Endothelial cell of hepatic sinusoid (primary cell): Measurements from ENCODE around the gene ZNF3.
"Not testable (repeated sequence)": the region's sequence is repeated elsewhere in the genome, so short reads cannot be mapped to it uniquely, and the experiment has no call there.

Source experiments
- in situ Hi-C: cut with HindIII; loops from 2 replicates; pipeline ENCODE4 v1.10.0; 2017; ENCODE audit warnings: low sequenced_read_pairs

Gene ZNF3

DNA sequence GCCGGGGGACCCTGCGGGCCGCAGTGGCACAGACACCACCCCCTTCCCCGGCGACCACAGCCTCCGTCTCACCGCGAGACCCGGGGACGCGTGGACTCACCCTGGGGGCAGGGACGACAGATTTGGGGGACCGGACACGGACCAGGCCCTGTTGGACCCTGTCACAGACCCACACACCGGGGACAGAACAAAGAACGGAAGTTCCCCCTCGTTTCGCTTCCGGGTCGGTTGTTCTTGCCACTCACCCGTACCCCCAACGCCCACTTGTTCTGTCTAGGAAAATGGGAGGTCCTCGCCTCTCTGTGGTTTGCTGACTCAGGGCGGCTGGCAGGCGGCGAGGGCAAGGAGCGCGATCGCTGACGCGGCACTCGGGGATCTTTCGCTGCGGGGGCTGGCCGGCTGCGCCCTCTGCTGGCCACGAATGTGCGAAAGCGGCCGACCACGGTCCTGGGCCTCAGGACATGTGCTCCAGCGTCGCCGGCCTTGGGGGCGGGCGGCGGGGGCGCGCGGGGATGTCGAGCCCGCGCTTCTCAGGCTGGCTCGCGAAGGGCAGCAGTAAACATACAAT, at the start of gene ZNF3:
Gene ZNF3, minus strand, starts transcription at position 189 of the 568 bp plus-strand sequence. CDS start 4,366 bp downstream, outside the sequence.
- in situ Hi-C loops = no loop called here

DNA sequence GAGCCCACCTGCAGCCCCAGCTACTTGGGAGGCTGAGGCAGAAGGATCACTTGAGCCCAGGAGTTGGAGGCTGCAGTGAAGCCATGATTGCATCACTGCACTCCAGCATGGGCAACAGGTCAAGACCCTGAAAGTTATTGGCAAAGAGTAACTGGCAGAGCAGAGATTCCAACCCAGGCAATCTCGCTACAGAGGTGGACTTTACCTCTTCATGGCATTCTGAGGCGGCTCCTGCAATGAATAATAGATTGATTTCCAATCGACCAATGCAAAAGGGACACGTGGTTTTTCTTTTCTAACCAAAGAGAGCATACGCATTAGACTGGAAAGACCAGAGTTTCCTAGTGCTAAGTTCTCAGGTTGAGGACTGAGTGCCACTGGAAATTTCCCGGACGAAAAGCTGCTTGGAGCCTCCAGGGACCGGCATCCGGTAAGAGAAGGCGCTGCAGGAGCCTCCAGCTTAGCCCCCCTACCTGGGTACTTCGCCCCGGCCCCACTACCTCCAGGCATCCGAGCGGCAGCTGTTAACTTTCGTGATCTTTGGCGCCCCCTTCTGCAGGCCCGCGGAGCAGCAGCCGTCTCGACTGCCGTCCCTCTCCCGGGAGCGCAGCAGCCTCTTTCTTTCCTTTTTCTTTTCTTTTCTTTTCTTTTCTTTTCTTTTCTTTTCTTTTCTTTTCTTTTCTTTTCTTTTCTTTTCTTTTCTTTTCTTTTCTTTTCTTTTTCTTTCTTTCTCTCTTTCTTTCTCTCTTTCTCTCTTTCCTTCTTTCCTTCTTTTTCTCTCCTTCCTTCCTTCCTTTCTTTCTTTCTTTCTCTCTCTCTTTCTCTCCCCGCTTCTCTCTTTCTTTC, 49.3 kb upstream of the ZNF3 start:
- in situ Hi-C loops = no loop called here

GRCh38 chr7:100130220-100130607, 48.7 kb upstream of the ZNF3 start:
- in situ Hi-C loops = not testable (repeated sequence)

DNA sequence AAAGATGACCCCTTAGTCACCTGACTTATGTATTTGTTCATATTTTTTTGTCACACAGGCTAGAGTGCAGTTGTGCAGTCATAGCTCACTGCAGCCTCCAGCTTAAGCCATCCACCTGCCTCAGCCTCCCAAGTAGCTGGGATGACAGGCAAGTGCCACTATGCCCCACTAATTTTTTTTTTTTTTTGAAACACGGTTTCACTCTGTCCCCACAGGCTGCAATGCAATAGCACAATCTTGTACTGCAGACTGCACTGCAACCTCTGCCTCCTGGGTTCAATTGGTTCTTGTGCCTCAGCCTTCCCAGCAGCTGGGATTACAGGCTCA, 47.1 kb upstream of the ZNF3 start:
- in situ Hi-C loops = no loop called here

DNA sequence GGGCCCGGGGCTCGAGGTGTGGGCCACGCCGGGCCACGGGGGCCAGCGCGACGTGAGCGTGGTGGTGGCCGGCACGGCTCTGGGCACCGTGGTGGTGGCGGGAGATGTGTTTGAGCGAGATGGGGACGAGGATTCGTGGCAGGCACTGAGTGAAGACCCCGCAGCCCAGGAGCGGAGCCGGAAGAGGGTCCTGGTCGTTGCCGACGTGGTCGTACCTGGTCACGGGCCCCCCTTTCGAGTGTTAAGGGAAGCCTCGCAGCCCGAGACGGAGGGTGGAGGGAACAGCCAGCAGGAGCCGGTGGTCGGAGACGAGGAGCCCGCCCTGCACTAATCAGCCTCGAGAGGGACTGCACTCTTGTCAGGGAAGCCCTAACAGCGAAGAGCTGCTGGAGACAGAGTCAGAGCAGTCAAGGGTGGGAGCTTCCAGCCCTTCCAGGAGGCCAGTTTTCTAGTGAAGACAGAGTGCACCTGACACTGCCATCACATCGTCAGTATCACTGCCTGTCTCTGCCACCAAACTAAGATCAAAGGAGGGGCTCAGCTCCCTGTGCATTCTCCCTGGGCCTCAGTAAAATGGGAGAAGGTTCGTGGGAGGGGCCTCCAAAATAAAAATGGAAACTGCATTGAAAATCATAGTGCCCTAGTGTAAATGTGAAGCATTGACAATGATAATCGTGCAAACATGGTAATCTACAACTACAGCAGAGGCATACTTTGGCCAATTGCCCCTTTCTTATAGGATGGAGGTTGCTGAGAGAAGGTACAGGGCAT, 46.5 kb upstream of the ZNF3 start:
- in situ Hi-C loops = no loop called here

DNA sequence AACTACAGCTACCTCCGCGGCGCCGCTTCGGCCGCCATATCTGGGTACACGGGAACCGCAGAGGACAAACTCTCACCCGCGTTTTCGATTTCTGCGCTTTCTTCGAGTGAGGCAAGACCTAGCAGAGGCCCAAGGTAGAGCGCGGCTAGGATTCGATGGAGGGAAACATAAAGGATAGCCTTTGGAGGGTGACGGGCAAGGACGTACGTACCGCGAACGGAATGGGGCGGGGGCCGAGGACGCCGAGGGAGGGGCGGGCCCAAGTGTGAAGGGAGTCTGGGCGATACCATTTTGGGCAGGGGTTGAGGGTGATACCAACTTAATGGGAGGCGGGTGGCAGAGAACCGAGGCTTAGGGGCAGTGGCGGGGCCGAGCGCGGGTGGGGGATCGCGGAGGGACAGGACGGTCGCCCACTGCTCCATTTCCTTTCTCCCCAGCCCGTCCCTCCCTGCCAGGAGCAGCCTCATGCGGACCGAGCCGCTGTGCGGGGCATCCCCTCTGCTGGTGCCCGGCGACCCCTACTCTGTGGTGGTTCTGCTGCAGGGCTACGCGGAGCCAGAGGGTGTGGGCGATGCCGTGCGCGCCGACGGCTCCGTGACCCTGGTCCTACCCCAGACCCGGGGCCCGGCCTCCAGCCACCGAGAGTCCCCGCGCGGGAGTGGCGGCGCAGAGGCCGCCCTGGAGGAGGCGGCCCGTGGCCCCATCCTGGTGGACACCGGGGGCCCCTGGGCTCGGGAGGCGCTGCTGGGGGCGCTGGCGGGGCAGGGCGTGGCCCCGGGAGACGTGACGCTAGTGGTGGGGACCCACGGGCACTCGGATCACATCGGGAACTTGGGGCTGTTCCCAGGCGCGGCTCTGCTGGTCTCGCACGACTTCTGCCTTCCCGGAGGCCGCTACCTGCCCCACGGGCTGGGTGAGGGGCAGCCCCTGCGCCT, 45.7 kb upstream of the ZNF3 start, which contains the start of gene MBLAC1:
Gene MBLAC1, plus strand, starts transcription at position 37 of the 935 bp plus-strand sequence. Its CDS starts 429 bp downstream, at position 466.
- in situ Hi-C loops = no loop called here

- in situ Hi-C loops = no loop called here
Measured at GRCh38 chr7:100126239-100126930, 44.9 kb upstream of the ZNF3 start.

DNA sequence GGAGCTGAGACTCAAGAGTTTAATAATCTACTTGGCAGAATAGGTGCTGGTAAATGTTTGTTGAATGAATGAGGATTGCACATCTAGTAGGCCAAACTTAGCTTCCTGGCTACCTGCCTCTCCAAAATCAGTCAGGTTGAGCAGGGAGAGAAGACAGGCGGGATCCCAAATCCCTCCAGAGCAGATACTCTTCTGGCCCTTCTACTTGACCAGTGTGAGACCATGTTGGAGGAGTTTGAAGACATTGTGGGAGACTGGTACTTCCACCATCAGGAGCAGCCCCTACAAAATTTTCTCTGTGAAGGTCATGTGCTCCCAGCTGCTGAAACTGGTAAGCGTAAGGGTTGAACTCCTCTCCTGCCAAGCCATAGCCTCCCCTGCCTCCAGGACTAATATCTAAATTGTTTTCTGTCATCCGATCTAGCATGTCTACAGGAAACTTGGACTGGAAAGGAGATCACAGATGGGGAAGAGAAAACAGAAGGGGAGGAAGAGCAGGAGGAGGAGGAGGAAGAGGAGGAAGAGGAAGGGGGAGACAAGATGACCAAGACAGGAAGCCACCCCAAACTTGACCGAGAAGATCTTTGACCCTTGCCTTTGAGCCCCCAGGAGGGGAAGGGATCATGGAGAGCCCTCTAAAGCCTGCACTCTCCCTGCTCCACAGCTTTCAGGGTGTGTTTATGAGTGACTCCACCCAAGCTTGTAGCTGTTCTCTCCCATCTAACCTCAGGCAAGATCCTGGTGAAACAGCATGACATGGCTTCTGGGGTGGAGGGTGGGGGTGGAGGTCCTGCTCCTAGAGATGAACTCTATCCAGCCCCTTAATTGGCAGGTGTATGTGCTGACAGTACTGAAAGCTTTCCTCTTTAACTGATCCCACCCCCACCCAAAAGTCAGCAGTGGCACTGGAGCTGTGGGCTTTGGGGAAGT, 43.0 kb upstream of the ZNF3 start:
- in situ Hi-C loops = no loop called here

DNA sequence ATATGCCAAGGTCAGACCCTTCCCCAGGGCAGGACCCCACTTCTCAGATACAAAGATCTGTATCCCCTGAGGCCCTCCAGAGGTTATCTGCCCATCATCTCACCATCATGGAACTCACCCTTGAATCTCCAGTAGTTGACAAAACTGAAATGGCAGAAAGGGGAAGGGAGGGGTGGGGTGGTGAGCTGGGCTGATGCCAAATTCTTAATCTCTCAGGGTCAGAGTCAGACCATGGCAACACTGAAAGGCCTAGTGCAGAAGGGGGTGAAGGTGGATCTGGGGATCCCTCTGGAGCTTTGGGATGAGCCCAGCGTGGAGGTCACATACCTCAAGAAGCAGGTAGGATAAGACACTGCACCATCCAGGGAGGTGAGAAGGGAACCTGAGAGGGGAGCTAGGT, 41.0 kb upstream of the ZNF3 start:
- in situ Hi-C loops = no loop called here

DNA sequence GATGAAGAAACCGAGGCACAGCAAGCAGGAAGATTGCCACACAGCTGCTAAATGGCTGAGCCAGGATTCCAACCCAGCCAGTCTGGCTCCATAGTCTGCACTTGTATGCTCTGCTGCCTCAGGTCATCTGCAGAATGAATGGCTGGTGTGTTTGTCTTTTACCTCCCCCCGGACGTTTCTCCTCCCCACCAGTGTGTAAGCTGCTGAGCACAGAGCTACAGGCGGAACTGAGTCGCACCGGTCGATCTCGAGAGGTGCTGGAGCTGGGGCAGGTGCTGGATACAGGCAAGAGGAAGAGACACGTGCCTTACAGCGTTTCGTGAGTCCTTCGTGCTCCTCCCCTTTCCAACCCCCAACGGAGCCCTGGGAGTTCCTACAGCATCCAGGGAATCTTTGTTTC, 40.5 kb upstream of the ZNF3 start:
- in situ Hi-C loops = no loop called here

DNA sequence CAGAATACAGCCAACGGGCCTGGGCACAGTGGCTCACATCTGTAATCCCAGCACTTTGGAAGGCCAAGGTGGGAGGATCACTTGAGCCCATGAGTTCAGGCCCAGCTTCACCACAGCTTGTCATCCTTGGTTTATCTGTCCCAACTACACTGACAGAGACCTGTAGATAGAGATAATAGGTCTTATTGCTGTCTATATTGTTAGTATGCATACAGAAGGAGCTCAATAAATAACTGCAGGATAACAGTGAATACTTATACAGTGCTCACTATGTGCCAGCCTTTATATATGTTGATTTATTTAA, 39.2 kb upstream of the ZNF3 start:
- in situ Hi-C loops = no loop called here

- in situ Hi-C loops = no loop called here
Measured at GRCh38 chr7:100119970-100120732, 38.6 kb upstream of the ZNF3 start.

- in situ Hi-C loops = no loop called here
Measured at GRCh38 chr7:100119072-100119969, 37.8 kb upstream of the ZNF3 start, which contains the start of the genes CNPY4 and TAF6. Gene CNPY4 (plus strand): TSS chr7:100119634. CDS start chr7:100119745, 111 bp downstream. Gene TAF6 (minus strand): TSS chr7:100119358. CDS start chr7:100114209, 5,149 bp downstream.

DNA sequence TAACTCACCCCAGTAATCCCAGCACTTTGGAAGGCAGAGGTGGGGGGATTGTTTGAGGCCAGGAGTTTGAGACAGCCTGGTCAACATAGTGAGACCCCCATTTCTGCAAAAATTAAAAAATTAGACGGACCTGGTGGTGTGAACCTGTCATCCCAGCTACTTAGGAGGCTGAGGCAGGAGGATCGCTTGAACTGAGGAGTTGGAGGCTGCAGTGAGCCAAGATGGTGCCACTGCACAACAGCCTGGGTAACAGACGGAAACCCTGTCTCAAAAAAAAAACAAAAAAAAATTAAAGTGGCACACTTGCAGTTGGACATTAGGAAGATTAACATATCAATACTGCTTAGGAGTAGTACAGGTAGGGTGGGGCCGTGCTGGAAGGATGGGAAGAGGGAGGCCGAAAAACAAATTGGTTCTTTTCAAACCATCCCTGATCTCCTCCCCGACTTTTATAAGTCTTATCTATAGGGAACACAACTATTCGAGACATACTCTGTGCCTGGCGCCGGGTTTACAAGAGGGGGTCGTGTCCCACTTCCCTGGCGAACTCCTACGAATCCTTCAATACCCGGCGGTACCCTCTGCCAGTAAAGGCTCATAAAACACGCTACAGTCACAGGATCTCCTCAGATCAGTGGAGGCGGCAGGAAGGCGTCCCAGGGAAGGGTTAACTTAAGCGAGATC, 37.0 kb upstream of the ZNF3 start:
- in situ Hi-C loops = no loop called here

DNA sequence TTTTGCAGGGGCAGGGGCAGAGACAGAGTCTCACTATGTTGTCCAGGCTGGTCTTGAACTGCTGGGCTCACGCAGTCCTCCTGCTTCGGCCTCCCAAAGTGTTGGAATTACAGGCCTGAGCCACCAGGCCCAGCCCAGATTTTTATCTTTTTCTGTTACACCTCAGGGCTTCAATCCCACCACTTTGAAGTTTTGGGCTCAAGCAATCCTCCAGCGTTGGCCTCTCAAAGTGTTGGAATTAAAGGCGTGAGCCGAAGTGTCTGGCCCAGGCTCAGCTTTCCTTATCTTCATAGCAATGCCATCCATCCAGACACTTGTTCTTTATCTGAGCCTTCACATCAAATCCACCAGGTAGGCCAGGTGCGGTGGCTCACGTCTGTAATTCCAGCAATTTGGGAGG, 33.5 kb upstream of the ZNF3 start:
- in situ Hi-C loops = no loop called here

DNA sequence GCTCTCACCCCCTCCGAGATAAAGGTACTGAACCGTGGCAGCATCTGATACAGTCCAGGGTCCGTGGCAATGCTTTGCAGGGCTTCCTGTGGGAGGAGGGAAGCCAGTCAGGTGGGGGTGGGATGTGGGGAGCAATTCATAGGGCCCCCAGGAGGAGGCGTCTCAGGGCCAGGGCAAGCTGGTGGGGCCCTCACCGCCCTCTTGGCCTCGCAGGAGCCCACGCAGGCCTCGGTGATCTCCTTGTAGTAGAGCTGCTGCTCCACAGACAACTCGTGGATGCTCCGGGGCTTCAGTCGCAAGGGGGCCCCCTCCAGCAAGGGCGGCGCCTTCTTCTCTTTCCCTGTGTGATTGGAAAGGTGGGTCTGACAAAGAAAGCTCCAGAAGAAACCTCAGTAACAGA, 30.4 kb upstream of the ZNF3 start:
- in situ Hi-C loops = no loop called here

GRCh38 chr7:100111156-100111555, 29.6 kb upstream of the ZNF3 start:
- in situ Hi-C loops = no loop called here
